Psoas muscle (tissue), 8 donors: ENCODE results near the gene UVSSA. TPM values are rescaled to one million over a fixed set of nuclear protein-coding genes. Genes with fewer than 3 reads are reported as not detected.
"Not testable (repeated sequence)": the region's sequence is repeated elsewhere in the genome, so short reads cannot be mapped to it uniquely, and the experiment has no call there.

Experiments
- ATAC-seq, 4 donors: fragments of 200-7000 bp; cut with Tn5 transposase; one replicate each; pipeline ENCODE4 v1.9.1; 2020; ENCODE audit warnings: moderate library complexity in 3 of 4, mild to moderate bottlenecking in 2 of 4
- DNase-seq, 2 donors: peaks; one replicate each; pipeline ENCODE4 v3.0.0-alpha.2; 2020
- H3K27ac ChIP-seq: fragments of 200-600 bp; one replicate; pipeline ENCODE4 v1.8.0; 2022
- H3K27me3 ChIP-seq, 3 donors: fragments of 200-600 bp in 1 of 3; one replicate each; pipeline versions ENCODE4 v1.6.1 to v1.8.0; 2013 to 2022; ENCODE audit warnings: low read length in 2 of 3, mild to moderate bottlenecking in 2 of 3, moderate library complexity in 1 of 3; ENCODE audit not compliant: insufficient read depth in 3 of 3
- H3K36me3 ChIP-seq, 2 donors: fragments of 200-600 bp in 1 of 2; one replicate each; pipeline versions ENCODE4 v1.6.1 to v1.8.0; 2013 to 2022; ENCODE audit warnings: low read depth in 1 of 2, mild to moderate bottlenecking in 1 of 2, moderate library complexity in 1 of 2; ENCODE audit not compliant: insufficient read depth in 1 of 2
- H3K4me1 ChIP-seq: fragments of 200-600 bp; one replicate; pipeline ENCODE4 v1.8.0; 2022
- H3K4me3 ChIP-seq: fragments of 200-600 bp; one replicate; pipeline ENCODE4 v1.8.0; 2022; ENCODE audit warnings: mild to moderate bottlenecking
- H3K9me3 ChIP-seq: fragments of 200-600 bp; one replicate; pipeline ENCODE4 v1.8.0; 2022
- CTCF ChIP-seq: fragments of 200-600 bp; IDR thresholded peaks from one replicate; pipeline ENCODE4 v1.8.0; 2022; ENCODE audit warnings: antibody characterized with exemption
- WGBS, 3 donors: extraction: QIAGEN DNeasy Blood & Tissue Kit; methylation state at CpG; one replicate each; pipeline versions ENCODE4 v1.1.6 to v1.1.7; 2013; 5-methylcytosine and 5-hydroxymethylcytosine counted together
- intact Hi-C, 2 donors: fragments of 100-400 bp; cut with DNase I; formaldehyde crosslinking; loops; one replicate each; pipeline versions ENCODE4 v1.11.0 to v1.14.2; 2022
- polyA plus RNA-seq, 3 donors: library from polyadenylated mRNA; stranded (reverse); fragments of 200-250 nt; gene quantifications; one replicate each; pipeline ENCODE4 v1.2.3, GENCODE V29; 2013
- total RNA-seq, 4 donors: library from RNA; stranded (reverse); fragmentation: NEBNext Ultra II Directional in 2 of 4; extraction: Animal tissue kit (Norgen Biotek cat#: 25700) in 2 of 4; gene quantifications; one replicate each; pipeline versions ENCODE4 v1.2.1 to v1.2.4, GENCODE V29; 2021 to 2023
- donor health status: healthy with polysubstance abuse.
- donor health status: DM: no; HTN: no; CAD: no; lungs with moderate emphysema.
- donor health status: Bipolar disorder and iron deficiency.
- donor health status: healthy.
- donor health status: DM: yes; HTN: yes; CAD: no.
- donor health status: DM: no; HTN: no; CAD: no.
- donor health status: DM: no; HTN: no; CAD: no.
- donor health status: DM: yes; HTN: yes; CAD: no.

The UVSSA gene
- total and polyA plus RNA-seq, 7 donors: 1.9 to 9.4 (median 7.7) TPM

- ATAC-seq (no peak), DNase-seq (no peak)
- 56 to 63% (median 57%) methylated on average over 17 of the region's 17 CpGs for WGBS, 3 donors
- Histone ChIP-seq H3K4me3 (no peak overlapping the region), H3K27me3 (peaks cover 0 to 81% (median 20%) of the 10 kb centered on the region in 3 donors), H3K4me1 (no peaks in the 10 kb centered on the region), H3K36me3 (no peaks in the 10 kb centered on the region), H3K9me3 (no peaks in the 10 kb centered on the region), H3K27ac (no peak overlapping the region)
- intact Hi-C loops: no loop called here
- TF ChIP-seq CTCF: no peak
These were observed 71.7 kb downstream of the UVSSA start for GRCh38 chr4:1418494-1419285.

GRCh38 chr4:1419708-1420107 lies 72.7 kb downstream of the UVSSA start:
- TF ChIP-seq CTCF: no peak

GRCh38 chr4:1421657-1422056 lies 74.6 kb downstream of the UVSSA start:
- no peak for TF ChIP-seq CTCF
- intact Hi-C loops: no loop called here
- no peak overlapping the region for H3K4me3 ChIP-seq
- H3K36me3 ChIP-seq: no peaks in the 10 kb centered on the region
- 35 to 45% (median 42%) methylated on average over 2 of the region's 2 CpGs for WGBS, 3 donors
- peaks cover 0 to 73% (median 12%) of the 10 kb centered on the region in 3 donors for H3K27me3 ChIP-seq
- ATAC-seq (no peak), DNase-seq (no peak)
- H3K9me3 ChIP-seq: no peaks in the 10 kb centered on the region
- H3K27ac ChIP-seq: no peak overlapping the region
- no peaks in the 10 kb centered on the region for H3K4me1 ChIP-seq

More at GRCh38 chr4:1419708-1420107, 72.7 kb downstream of the UVSSA start:
- peaks cover 0 to 82% (median 17%) of the 10 kb centered on the region in 3 donors for H3K27me3 ChIP-seq
- H3K4me1 ChIP-seq: no peaks in the 10 kb centered on the region
- no peak overlapping the region for H3K4me3 ChIP-seq
- no peak overlapping the region for H3K27ac ChIP-seq
- DNase-seq (no peak), ATAC-seq (no peak)
- no peaks in the 10 kb centered on the region for H3K9me3 ChIP-seq
- intact Hi-C loops: no loop called here
- WGBS, 3 donors: 78 to 88% (median 84%) methylated on average over 13 of the region's 13 CpGs
- H3K36me3 ChIP-seq: no peaks in the 10 kb centered on the region

- intact Hi-C loops: no loop called here
- no peaks in the 10 kb centered on the region for H3K36me3 ChIP-seq
- TF ChIP-seq CTCF: no peak
- H3K9me3 ChIP-seq: no peaks in the 10 kb centered on the region
- H3K27me3 ChIP-seq: peaks cover 0 to 33% (median 4%) of the 10 kb centered on the region in 3 donors
- no peaks in the 10 kb centered on the region for H3K4me1 ChIP-seq
- H3K27ac ChIP-seq: no peak overlapping the region
- H3K4me3 ChIP-seq: no peak overlapping the region
- DNase-seq (no peak), ATAC-seq (no peak)
- WGBS, 3 donors: 55 to 73% (median 65%) methylated on average over 5 of the region's 5 CpGs
These were observed 80.0 kb downstream of the UVSSA start for GRCh38 chr4:1427010-1427409.

GRCh38 chr4:1443688-1444172 lies 96.7 kb downstream of the UVSSA start:
- intact Hi-C loops, H3K4me3 ChIP-seq, DNase-seq, ATAC-seq, H3K27ac ChIP-seq, H3K4me1 ChIP-seq, H3K36me3 ChIP-seq, H3K9me3 ChIP-seq: not testable (repeated sequence)
- H3K27me3 ChIP-seq: peaks cover 0 to 33% (median 3%) of the 10 kb centered on the region in 3 donors
- 68 to 76% (median 73%) methylated on average over 4 of the region's 4 CpGs for WGBS, 3 donors

Other genes with a start within 250 kb of the UVSSA start
- gene RNF212, start 233.6 kb upstream of the UVSSA start, total RNA-seq: 1 to 10 TPM in 1 of 4 donors, under 1 TPM in 3; 0.42 to 1.5 (median 0.69) TPM
- under 1 TPM; 0.03 to 0.38 (median 0.31) TPM for gene RNF212, start 233.6 kb upstream of the UVSSA start, polyA plus RNA-seq
- gene SPON2, start 174.6 kb upstream of the UVSSA start, total RNA-seq: 10 to 100 TPM in 1 of 4 donors, 1 to 10 TPM in 3; 6.8 to 18.5 (median 8.0) TPM
- 1 to 10 TPM; 4.1 to 6.4 (median 6.2) TPM for gene SPON2, start 174.6 kb upstream of the UVSSA start, polyA plus RNA-seq
- 100 to 1,000 TPM; 122 to 165 (median 142) TPM for gene CTBP1, start 98.1 kb upstream of the UVSSA start, total RNA-seq
- gene CTBP1, start 98.1 kb upstream of the UVSSA start, polyA plus RNA-seq: 100 to 1,000 TPM; 109 to 156 (median 116) TPM
- 10 to 100 TPM; 26.7 to 39.6 (median 33.2) TPM for gene MAEA, start 57.3 kb upstream of the UVSSA start, total RNA-seq
- gene MAEA, start 57.3 kb upstream of the UVSSA start, polyA plus RNA-seq: 10 to 100 TPM; 30.3 to 41.6 (median 38.9) TPM
- gene NKX1-1, start 59.2 kb downstream of the UVSSA start, total RNA-seq: not detected
- gene NKX1-1, start 59.2 kb downstream of the UVSSA start, polyA plus RNA-seq: not detected